Stomach (tissue), 9 donors: ENCODE results near the gene ACSL6. TPM values are rescaled to one million over a fixed set of nuclear protein-coding genes. Genes with fewer than 3 reads are reported as not detected.

Experiments
- DNase-seq, 2 donors: peaks; one replicate each; pipeline versions ENCODE4 v3.0.0 to v3.0.0-alpha.2; 2013 to 2019
- H3K27ac ChIP-seq, 5 donors: fragments of 200-600 bp in 4 of 5; sonication (generic) in 4 of 5; one replicate each; pipeline ENCODE4 v1.5.1; 2013 to 2019; ENCODE audit warnings: mild to moderate bottlenecking in 1 of 5, moderate library complexity in 1 of 5
- H3K27me3 ChIP-seq, 3 donors: fragments of 200-600 bp; sonication (generic); one replicate each; pipeline ENCODE4 v1.5.1; 2017 to 2019; ENCODE audit warnings: mixed run types in 1 of 3
- H3K36me3 ChIP-seq, 4 donors: fragments of 200-600 bp; sonication (generic); 1 replicate in 3 of 4; 2 replicates in 1 of 4; pipeline ENCODE4 v1.5.1; 2016 to 2019
- H3K4me1 ChIP-seq, 4 donors: fragments of 200-600 bp; sonication (generic); one replicate each; pipeline ENCODE4 v1.5.1; 2016 to 2019
- H3K4me3 ChIP-seq, 4 donors: fragments of 200-600 bp; sonication (generic) in 3 of 4; one replicate each; pipeline ENCODE4 v1.5.1; 2016 to 2019; ENCODE audit warnings: mild to moderate bottlenecking in 1 of 4
- H3K9me3 ChIP-seq, 4 donors: fragments of 200-600 bp; sonication (generic); one replicate each; pipeline ENCODE4 v1.5.1; 2016 to 2019
- CTCF ChIP-seq, 7 experiments: fragments of 450-650 bp in 4 of 7; fragments of 200-600 bp in 3 of 7; sonication (generic) in 3 of 7; IDR thresholded peaks; one replicate each; pipeline ENCODE4 v1.5.1; 2016 to 2019; ENCODE audit warnings: antibody characterized with exemption in 7 of 7, control low read depth in 2 of 7, mild to moderate bottlenecking in 1 of 7
- EP300 ChIP-seq: sonication (generic); formaldehyde crosslinking; IDR thresholded peaks from one replicate; pipeline ENCODE4 v1.6.1; 2017; ENCODE audit warnings: antibody characterized with exemption
- POLR2A ChIP-seq, 4 donors: fragments of 450-650 bp; IDR thresholded peaks; one replicate each; pipeline ENCODE4 v1.6.1; 2016; ENCODE audit warnings: antibody characterized with exemption in 4 of 4, control low read depth in 2 of 4, mild to moderate bottlenecking in 1 of 4, moderate library complexity in 1 of 4
- POLR2AphosphoS5 ChIP-seq, 3 donors: sonication (generic); formaldehyde crosslinking; IDR thresholded peaks; one replicate each; pipeline ENCODE4 v1.6.1; 2016; ENCODE audit warnings: antibody characterized with exemption in 3 of 3
- WGBS, 5 donors: extraction: QIAGEN DNeasy Blood & Tissue Kit in 3 of 5; methylation state at CpG; one replicate each; pipeline versions ENCODE4 v1.1.5 to v1.1.7; 2013 to 2018; 5-methylcytosine and 5-hydroxymethylcytosine counted together
- intact Hi-C: fragments of 100-400 bp; cut with DNase I; formaldehyde crosslinking; loops from one replicate; pipeline ENCODE4 v1.15.1; 2023; ENCODE audit warnings: low total_unique reads
- polyA plus RNA-seq, 3 donors: library from polyadenylated mRNA; stranded (reverse); fragments of 200-250 nt; gene quantifications; one replicate each; pipeline ENCODE4 v1.2.3, GENCODE V29; 2013
- total RNA-seq, 5 donors: library from RNA; depleted of rRNA; stranded (reverse); fragments of >200 nt; gene quantifications; one replicate each; pipeline versions ENCODE4 v1.1.0 to v1.2.3, GENCODE V29; 2014 to 2016
- donor health status: healthy with polysubstance abuse.
- donor health status: Bipolar disorder and iron deficiency.
- donor health status: healthy.

The ACSL6 gene
- total and polyA plus RNA-seq, 8 donors: 0.19 to 7.2 (median 1.1) TPM; not detected in 2

GRCh38 chr5:131991593-131992324, 19.7 kb downstream of the ACSL6 start:
- H3K36me3 ChIP-seq: no peaks in the 10 kb centered on the region
- H3K27ac ChIP-seq: no peak overlapping the region
- TF ChIP-seq POLR2AphosphoS5 (IDR thresholded peaks at IDR 0.05) (no peak), EP300 (no peak), POLR2A (IDR thresholded peaks at IDR 0.05) (no peak), CTCF (IDR thresholded peaks at IDR 0.05) (no peak)
- no peak for DNase-seq
- H3K9me3 ChIP-seq: no peaks in the 10 kb centered on the region
- no peak overlapping the region for H3K4me3 ChIP-seq
- H3K4me1 ChIP-seq: peaks cover 0 to 8% (median 2%) of the 10 kb centered on the region in 4 donors
- intact Hi-C loops: no loop called here
- WGBS, 5 donors: 42 to 72% (median 61%) methylated on average over 10 of the region's 10 CpGs
- H3K27me3 ChIP-seq: no peaks in the 10 kb centered on the region

DNA sequence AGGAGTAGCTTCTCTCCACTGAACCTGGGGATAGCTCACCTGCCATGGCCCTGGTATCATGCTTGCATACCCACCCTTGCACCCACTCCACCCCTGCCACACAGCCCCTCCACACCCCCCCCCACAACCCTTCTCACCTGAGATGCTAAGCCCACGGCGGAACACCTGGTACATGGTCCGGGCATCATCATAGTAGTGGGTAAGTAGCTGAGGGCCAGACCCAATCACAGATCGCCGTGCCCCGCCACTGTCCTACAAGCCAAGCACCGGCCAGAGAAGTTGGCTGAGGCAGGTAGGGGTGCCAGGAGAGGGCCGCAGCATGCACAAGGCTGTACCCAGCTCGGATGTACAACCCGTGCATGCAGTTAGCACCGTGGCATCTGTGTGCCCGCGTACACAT, 20.7 kb downstream of the ACSL6 start:
- no peaks in the 10 kb centered on the region for H3K27me3 ChIP-seq
- H3K4me3 ChIP-seq: no peak overlapping the region
- DNase-seq: no peak
- intact Hi-C loops: no loop called here
- 96 to 97% (median 96%) methylated on average over 12 to 13 of the region's 13 CpGs for WGBS, 5 donors
- no peak overlapping the region for H3K27ac ChIP-seq
- no peaks in the 10 kb centered on the region for H3K36me3 ChIP-seq
- H3K4me1 ChIP-seq: no peaks in the 10 kb centered on the region
- TF ChIP-seq EP300: no peak
- TF ChIP-seq POLR2A (IDR thresholded peaks at IDR 0.05): no peak
- TF ChIP-seq POLR2AphosphoS5 (IDR thresholded peaks at IDR 0.05): no peak
- TF ChIP-seq CTCF (IDR thresholded peaks at IDR 0.05): no peak
- H3K9me3 ChIP-seq: no peaks in the 10 kb centered on the region

DNA sequence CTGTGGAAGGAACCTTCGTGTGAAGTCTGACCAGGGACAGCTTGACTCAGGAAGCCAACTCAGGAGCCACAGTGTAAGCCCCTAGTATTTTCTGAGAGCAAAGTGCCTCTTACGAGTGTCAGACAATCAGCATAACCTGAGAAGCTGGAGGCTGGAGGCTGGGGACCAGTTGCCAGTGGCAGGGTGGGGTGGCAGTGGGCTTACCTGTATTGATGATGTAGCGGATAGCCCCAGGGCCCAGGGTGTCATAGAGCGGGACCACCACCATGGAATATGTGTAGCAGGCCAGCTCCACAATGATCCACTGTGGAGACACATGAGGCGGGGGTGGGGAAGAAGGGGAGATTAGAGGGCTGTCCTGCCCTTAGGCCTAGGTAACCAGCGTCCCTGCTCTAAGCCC, 22.9 kb downstream of the ACSL6 start:
- no peak for DNase-seq
- 80 to 95% (median 93%) methylated on average over 5 to 6 of the region's 6 CpGs for WGBS, 5 donors
- H3K4me1 ChIP-seq: peaks cover 0 to 4% (median 0%) of the 10 kb centered on the region in 4 donors
- intact Hi-C loops: no loop called here
- no peaks in the 10 kb centered on the region for H3K9me3 ChIP-seq
- H3K36me3 ChIP-seq: no peaks in the 10 kb centered on the region
- no peak for TF ChIP-seq POLR2AphosphoS5 (IDR thresholded peaks at IDR 0.05)
- TF ChIP-seq POLR2A (IDR thresholded peaks at IDR 0.05): no peak
- TF ChIP-seq CTCF (IDR thresholded peaks at IDR 0.05): no peak
- TF ChIP-seq EP300: no peak
- no peak overlapping the region for H3K27ac ChIP-seq
- no peaks in the 10 kb centered on the region for H3K27me3 ChIP-seq
- H3K4me3 ChIP-seq: no peak overlapping the region

- Histone ChIP-seq H3K27me3 (no peaks in the 10 kb centered on the region), H3K4me3 (no peak overlapping the region), H3K36me3 (no peaks in the 10 kb centered on the region), H3K4me1 (peaks cover 0 to 4% (median 0%) of the 10 kb centered on the region in 4 donors), H3K9me3 (no peaks in the 10 kb centered on the region), H3K27ac (no peak overlapping the region)
- TF ChIP-seq POLR2A (IDR thresholded peaks at IDR 0.05) (no peak), CTCF (IDR thresholded peaks at IDR 0.05) (no peak), POLR2AphosphoS5 (IDR thresholded peaks at IDR 0.05) (no peak), EP300 (no peak)
- 76 to 93% (median 85%) methylated on average over 2 to 3 of the region's 3 CpGs for WGBS, 5 donors
- no peak for DNase-seq
- intact Hi-C loops: no loop called here
These were observed 24.2 kb downstream of the ACSL6 start for GRCh38 chr5:131987251-131987650.
